CD4-positive, alpha-beta T cell treated with Interferon gamma for 1 hour (primary cell): Measurements from ENCODE around the gene CSKMT.
"Not testable (repeated sequence)": the region's sequence is repeated elsewhere in the genome, so short reads cannot be mapped to it uniquely, and the experiment has no call there.

Experiments used
- DNase-seq: peaks from one replicate; pipeline ENCODE4 v3.0.0-alpha.2; 2020

The CSKMT gene

GRCh38 chr11:62656796-62657429 lies 8.2 kb upstream of the CSKMT start:
- no peak for DNase-seq

GRCh38 chr11:62664405-62665074 lies 572 bp upstream of the CSKMT start:
- DNase-seq, result peak; percentile 56

GRCh38 chr11:62665599-62666258 lies 617 bp downstream of the CSKMT start:
- DNase-seq, result peak; percentile 58

- no peak for DNase-seq
Observed at GRCh38 chr11:62666259-62666926, 1.3 kb downstream of the CSKMT start.

DNA sequence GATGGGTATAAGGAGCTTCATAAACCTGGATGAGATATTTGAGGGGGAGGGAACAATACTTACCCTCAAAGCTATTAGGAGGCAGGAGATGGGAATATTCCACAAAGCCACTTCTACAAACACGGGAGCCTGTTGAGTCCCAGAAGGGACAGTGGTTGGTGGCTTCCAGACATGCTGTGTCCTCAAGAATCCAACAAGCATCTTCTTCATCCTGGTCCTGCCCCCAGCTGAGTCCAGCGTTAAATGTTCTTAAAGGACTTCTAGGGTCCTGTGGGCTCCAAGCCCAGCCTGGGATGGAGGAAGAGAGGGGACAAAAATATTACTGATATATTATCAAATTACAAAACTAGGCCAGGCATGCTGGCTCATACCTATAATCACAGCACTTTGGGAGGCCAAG lies 2.3 kb downstream of the CSKMT start:
- DNase-seq, result no peak

DNA sequence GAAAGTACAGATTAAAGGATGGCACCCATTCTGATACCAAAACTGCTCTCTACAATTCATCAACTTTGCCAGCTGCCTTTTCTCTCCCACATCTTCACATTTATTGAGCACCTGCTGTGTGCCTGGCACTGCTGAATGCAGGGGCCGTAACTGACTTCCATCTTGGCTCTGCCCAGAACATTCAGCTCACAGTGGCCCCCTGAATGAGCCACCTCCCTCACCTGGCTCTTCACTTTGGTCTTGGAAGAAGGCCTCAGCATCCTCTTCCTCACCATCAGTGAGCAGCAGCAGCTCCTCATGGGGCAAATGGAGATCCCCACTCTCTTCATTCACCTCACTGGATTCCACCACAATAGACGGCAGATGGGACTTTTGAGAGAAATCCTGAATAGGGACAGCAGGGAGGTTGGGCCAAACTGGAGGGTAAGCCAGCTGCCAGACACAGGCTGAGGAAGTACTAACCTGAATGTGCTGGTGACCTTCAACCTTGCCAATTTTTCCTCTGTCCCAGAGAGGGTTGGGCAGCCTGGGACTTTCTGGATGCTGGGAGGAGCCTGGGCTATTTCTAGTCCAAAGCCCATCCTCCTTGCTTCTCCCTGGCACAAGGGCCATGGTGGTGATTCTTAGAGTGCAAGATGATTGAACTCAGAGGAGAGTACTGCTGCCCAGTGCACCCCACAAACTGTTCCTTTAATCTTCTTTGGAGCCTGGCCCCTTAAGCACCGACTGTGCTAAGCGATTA lies 4.5 kb downstream of the CSKMT start:
- DNase-seq, result no peak

- no peak for DNase-seq
Observed at GRCh38 chr11:62671236-62671607, 6.1 kb downstream of the CSKMT start.

GRCh38 chr11:62671608-62672389 lies 6.7 kb downstream of the CSKMT start, which contains the start of the genes LBHD1 and UQCC3:
Gene LBHD1, minus strand, starts transcription at chr11:62672267. Its CDS starts 2,236 bp downstream, at chr11:62670031.
Gene UQCC3, plus strand, starts transcription at chr11:62671673. Its CDS starts 73 bp downstream, at chr11:62671746.
- DNase-seq, result peak; percentile 72

- DNase-seq, result no peak
Observed at GRCh38 chr11:62673196-62673525, 8.0 kb downstream of the CSKMT start.

DNA sequence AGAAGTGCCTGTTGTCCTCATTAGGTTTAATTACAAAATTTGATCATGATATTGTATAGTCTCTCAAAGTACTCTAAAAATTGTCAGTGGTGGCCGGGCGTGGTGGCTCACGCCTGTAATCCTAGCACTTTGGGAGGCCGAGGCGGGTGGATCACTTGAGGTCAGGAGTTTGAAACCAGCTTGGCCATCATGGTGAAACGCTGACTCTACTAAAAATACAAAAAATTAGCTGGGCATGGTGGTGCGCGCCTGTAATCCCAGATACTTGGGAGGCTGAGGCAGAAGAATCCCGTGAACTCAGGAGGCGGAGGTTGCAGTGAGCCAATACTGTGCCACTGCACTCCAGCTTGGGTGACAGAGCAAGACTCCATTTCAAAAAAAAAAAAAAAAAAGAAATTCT lies 10.3 kb downstream of the CSKMT start:
- DNase-seq, result not testable (repeated sequence)

- no peak for DNase-seq
Observed at GRCh38 chr11:62676698-62677097, 11.6 kb downstream of the CSKMT start.

GRCh38 chr11:62677156-62677555 lies 12.0 kb downstream of the CSKMT start:
- no peak for DNase-seq

- DNase-seq, result no peak
Observed at GRCh38 chr11:62677714-62678113, 12.6 kb downstream of the CSKMT start.

- no peak for DNase-seq
Observed at GRCh38 chr11:62678433-62678769, 13.3 kb downstream of the CSKMT start.

- peak; percentile 83 for DNase-seq
Observed at GRCh38 chr11:62678770-62679696, 13.9 kb downstream of the CSKMT start, which contains the start of gene UBXN1. Gene UBXN1, minus strand, starts transcription at chr11:62679073. Its CDS starts 150 bp downstream, at chr11:62678923.

GRCh38 chr11:62680825-62681240 lies 15.7 kb downstream of the CSKMT start:
- DNase-seq, result peak; percentile 29

DNA sequence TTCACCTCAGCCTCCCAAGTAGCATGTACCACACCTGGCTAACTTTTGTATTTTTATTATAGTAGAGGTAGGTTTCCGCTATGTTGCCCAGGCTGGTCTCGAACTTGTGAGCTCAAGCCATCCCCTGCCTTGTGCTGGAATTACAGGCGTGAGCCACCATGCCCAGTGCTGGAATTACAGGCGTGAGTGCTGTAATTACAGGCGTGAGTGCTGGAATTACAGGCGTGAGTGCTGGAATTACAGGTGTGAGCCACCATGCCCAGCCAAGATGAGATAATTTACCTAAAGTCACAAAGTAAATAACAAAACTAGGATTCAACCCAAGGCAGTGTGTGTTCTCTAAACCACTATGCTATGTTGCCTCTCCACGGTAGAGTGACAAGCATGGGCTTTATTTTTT lies 17.4 kb downstream of the CSKMT start:
- no peak for DNase-seq

GRCh38 chr11:62687508-62688396 lies 22.6 kb downstream of the CSKMT start:
- no peak for DNase-seq

GRCh38 chr11:62688491-62688890 lies 23.4 kb downstream of the CSKMT start:
- DNase-seq, result no peak
